Measurements from ENCODE around the gene VMAC.

VMAC gene

DNA sequence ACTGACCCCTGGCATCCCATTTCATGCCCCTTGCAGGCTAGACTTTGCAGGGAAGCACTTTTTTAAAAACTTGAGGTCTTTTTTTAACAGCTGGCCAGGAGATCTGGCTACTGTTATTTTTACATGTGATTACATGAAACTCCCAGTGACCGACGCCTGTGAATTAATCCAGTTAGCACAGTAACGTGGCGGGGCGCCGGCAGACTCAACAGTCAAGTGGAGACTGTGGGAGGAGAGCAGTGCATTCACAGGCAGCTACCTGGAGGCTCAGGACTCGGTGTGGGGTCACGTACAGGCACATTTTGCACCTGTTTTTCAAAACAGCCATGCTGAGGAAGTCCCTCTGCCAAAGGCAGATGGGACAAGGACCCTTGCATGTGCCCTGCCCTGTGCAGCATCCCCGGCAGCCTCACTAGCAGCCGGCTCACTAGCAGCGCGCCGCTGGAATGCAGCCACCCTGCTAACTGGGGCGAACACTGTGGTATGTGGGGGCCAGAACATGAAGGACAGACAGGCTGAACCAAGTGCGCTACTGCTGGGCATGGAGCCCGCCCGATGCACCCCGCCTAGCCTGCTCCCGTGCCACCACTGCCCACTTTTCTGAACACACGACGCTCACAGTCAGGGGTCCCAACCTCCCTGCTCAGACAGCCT lies 28.1 kb downstream of the VMAC start:
- no peak for DNase-seq

DNA sequence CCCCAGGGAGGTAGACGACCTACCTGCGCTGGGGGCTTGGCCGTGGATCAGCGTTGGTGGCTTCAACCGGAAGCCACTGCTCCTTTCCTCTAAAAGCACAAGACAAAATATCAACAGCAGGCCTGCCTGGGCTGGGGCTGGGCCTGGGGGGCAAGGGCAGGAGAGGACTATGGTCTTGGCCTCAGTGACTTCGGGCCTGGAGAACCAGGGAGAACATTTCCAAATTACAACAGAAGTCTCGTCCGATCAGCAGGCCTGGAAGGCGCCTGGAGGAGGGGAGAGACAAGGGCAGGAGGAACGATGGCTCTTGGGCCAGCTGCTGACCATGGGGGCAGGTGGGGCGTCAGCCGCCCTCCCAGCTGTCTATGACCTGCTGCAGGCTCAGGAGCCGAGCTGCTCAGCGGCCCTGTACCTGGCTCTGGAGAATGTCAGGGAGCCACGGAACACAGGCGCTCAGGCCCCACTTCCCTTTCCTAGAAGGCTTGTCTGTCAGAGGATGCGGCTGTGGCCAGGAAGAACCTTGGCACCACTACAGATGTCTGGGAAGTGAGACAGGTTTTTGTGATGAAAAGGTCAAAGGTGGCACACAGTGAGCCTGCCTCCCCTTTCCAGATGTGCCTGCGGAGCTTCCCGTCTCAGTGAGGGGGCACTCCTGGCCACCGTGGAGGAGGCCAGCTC lies 28.9 kb downstream of the VMAC start:
- no peak for DNase-seq

DNA sequence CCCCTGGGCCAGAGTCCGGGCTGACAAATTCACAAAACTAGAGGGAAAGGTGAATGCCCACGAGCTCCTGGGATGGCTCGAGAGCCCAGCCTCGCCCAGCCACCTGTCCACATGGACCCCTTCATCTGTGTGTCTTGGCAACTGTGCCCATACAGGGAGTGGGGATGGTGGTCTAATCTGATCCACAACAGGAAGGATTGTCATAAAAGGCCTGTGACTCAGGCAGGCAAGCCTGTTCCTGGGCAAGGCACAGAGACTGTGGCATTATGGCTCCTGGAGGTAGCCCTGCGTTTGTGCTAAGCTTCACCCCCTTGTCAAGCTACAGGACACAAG lies 29.4 kb downstream of the VMAC start:
- DNase-seq: no peak

DNA sequence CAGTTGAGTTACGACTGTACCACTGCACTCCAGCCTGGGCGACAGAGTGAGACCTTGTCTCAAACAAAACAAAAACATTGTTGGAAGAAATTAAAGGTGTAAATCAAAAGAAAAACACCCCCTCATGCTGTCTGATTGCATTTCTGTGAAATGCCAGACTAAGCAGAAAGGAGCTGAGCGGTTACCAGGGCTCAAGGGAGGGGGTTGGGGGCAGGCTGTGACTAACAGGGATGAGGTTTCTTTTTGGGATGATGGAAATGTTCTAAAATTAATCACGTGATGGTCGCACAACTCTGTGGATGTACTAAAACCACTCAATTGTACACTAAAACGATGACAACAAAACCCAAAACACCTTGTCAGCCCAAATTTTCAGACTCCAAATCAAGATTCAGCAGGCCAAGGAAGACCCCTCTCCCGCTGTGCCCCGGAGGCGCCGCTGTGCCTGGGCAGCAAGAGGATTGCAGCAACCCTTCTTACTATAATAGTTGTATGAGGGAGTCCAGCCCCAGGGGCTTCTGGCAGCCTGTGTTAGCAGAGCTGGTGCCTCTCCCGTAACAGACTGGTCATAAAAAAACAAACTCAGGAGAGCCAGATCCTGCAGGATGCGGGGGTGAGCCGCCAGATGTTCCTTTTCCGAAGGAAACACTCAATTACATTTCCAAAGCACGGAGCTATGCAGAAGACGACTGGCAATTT lies 30.3 kb downstream of the VMAC start:
- DNase-seq: peak; percentile 86

DNA sequence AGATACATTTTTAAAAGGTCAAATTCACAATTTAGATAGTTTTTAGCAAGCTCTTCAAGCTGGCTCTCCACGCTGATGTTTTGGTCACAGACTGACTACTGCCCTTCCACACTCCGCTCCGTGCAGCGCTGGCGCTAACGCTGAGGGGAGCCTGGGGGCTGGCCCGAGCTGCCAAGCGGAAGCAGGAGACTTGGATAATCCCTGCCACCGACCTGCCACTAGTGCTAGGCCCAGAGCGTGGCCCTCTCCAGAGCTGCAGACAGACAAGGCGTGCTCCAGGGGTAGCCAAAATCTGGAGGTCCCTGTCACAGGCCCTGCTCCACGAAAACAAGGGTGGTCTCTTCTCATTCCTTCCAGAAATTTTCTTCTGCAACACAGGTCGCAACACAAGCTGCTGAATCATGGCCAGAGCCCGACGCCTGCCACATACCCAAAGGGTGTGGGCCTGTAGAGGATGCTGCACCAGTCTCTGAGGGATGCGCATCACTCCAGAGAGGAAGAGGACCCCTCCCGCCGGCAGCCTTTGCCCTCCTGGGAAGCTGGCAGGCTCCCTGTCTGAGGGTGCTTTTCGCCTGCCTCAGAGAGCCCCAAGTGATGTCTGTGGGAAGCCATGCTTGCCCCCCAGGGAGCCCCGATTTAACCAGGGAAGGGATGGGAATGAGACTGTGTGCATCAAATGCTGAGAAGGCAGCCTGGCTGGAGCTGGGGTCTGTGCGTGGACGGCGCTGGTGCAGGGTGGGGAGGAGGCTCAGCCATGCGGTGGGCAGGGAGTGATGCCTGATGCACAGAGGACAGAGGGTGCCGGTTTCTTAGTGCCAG lies 31.0 kb downstream of the VMAC start:
- DNase-seq: no peak

DNA sequence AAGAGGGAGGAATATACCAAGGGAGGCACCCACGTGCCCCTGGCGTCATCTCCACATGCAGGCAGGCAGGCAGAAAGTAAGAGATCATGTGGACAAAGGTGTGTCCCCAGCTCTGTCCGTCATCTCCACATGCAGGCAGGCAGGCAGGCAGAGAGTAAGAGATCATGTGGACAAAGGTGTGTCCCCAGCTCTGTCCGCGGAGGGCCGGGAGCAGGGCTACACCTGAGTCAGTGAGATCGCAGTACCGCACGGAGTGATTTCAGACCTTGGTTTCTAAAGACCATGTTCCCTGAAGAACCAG lies 31.6 kb downstream of the VMAC start:
- no peak for DNase-seq

DNA sequence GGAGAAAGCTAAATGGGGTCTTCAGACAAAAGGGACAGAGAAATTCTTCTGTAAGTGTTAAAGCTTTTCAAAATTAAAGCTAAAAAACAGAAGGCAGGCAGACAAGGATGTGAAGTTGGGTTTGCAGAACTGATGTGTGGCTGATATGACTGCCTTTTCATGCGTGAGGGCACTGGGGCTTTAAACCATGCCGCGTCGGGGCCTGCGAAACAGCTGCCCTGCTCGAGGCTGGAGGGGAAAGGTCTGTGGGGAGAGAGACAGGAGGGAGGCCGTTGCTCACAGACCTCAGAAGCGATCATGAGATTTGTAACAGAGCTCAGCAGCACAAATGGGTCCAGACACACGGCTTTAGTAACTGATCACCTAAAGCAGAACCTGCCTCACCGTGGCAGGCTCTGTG lies 32.9 kb downstream of the VMAC start:
- DNase-seq: no peak

DNA sequence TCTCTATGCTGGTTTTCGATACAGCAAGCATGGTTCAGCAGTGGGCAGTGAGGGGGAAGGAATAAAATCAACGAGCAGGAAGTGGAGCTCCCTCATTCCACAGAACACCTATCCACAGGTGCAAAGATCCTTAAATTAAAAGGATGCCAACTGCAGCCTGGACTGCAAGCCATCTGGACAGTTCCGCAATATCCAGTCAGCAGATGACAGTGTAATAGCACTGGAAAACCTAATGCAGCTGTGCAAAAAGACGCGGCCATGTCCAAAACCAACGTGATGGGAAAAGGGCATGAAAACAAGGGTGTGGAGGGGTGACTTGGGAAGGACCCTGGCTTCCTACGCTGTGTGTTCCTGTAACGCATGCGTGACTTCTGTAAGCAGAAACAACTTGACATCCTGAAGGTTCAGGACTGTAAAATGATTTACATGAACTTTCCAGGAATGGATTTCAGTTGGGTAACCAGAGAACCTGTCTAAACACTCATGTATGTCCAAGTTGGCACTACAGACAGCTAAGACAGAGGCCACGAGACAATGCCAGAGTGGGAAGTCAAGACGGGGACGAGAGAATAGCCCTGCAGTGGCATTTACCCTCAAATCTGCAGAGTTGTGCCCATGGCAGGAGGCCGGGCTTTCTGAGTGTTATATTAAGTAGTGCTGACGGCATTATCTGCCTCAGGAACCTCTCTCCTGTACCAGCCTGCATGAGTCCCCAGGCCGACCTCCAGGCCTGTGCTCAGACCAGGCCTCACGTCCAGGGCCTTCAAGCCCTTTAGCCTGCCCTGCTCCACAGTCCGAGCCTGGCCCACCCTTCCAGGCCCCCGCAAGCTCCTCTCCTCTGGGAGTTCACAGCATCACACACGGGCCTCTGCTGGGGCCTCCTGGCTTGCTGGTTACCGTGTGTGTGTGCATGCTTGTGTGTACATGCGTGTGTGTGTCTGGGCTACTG lies 35.9 kb downstream of the VMAC start:
- no peak for DNase-seq

DNA sequence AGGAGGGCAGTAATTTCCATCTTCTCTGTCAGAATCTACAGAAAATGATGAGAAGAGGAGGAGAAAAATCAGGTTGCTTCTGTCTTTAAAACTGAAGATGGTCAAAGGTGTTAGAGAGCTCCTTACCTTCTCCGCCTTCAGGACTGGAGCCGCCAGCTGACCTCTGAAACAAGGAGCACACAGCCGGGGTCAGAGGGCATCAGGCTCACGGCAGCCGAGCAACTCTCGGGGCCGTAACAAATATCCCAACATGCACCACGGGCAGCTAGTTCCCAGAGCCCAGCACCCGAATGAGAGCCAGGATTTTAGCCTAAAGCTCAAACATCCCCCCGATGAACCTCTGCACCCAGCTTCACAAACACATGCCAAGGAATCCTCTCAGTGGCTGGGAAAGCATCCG lies 37.0 kb downstream of the VMAC start:
- no peak for DNase-seq

DNA sequence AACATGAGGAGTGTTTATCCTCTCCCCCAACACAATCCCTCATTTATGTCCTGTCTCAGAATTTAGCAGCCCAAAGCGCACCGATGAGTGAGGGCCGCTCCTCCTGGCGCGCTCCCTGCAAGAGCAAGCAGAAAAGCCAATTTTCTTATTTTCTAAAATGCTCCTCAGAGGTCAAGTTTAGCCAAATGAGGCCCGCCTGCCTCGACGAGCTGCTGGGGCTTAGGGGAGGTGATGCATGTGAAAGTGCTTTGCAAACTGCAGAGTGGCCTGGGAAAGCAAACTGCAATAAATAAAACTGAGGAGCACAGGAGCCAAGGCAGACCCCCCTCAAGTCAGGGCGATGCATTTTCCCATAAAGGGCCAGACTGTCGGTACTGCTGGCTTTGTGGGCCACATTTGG lies 38.4 kb downstream of the VMAC start:
- no peak for DNase-seq

DNA sequence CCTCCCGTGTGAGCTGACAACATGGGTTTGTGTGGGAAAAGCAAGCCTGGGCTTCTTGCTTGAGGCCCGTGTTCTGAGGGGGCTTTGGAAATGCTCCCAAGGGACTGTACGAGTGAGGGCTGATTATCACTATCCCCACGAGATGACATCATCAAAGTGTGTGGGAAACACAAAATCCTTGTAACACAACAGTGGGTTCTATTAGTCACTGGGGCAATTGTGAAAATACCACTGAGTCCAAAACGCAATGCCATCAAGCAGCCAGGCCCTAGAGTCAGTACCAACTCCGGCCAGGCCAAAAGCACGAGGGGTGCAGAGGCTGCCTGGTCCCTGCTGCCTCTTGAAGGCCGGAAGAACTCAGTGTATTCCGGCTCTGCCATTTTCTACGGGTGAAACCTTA lies 39.0 kb downstream of the VMAC start:
- no peak for DNase-seq

DNA sequence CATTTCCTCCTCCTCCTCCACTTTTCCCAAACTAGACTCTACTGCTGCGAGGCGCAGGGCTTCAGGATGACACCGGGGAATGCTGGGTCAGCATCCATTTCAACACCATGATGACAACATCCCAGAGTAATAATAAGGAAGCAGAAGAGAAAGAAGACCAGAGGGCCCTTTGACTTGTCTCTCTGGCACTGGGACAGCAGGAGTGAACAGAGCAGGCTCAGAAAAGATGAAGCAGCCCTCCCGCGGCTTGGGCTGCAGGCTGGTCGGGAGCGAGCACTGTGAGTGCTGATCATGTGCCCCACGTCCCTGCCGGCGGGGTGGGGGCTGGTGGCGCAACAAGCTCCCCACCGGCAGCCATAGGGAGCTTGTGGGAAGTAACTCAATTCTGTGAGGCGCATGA lies 42.8 kb downstream of the VMAC start:
- DNase-seq: peak; percentile 11

DNA sequence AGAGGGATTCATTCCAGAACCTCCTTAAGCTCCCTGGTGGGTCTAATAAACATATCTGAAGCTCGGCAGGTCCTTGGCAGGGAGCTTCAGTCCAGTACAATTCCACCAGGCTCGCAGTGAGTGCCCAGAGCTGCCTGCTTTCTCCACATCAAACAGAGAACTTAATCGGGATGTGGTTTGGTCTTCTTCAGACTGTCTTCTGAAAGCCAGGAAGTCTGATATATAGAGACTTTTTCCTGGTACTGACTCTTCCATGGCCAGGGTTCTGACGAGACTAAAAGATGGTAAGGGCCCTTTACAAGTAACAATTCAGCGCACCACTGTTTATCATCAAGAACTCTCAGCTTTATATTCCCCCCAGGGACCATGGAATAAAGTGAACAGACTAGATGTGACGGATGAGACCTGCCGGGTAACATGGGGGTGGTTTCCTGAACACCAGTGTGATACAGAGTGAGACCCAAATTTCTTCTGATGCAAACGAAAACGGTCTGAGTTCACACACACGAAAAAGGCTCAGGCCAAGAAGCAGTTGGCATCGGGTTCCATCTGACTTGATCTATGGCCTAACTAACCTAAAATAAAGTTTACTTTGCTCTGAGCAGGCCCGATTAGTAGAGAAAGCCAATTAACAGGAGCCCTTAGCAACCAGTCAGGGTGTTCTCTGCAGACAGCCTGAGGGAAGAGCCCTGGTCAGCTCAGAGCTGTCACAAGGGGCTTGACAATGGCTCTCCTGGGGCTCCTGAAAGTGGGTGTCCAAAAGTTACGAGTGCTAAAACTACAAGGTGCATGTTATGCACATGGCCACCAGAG lies 44.3 kb downstream of the VMAC start:
- peak; percentile 76 for DNase-seq

DNA sequence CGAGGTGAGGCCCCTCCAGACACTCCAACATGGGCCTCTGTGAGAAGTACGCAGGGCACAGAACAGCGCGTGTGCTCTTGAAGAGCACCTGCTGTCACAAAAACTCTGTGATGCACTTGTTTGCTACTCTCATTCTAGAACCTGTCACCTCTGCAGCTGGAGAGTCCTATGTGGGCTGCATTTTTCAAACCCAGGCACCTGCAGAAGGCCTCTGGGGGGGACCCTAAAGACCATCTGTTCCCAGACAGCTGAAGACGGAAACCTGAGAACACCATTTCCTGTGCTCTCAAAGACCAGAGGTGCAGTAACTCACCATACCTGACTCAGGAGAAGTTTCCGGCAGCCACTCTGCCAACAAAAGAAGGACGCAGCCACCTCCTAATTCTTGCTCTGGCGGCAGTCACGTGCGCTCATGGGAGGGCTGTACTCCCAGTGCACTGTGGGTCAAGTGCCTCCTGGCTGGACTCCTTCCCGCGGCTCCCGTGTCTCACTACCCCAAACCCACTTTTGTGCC lies 45.2 kb downstream of the VMAC start:
- DNase-seq: peak; percentile 95

DNA sequence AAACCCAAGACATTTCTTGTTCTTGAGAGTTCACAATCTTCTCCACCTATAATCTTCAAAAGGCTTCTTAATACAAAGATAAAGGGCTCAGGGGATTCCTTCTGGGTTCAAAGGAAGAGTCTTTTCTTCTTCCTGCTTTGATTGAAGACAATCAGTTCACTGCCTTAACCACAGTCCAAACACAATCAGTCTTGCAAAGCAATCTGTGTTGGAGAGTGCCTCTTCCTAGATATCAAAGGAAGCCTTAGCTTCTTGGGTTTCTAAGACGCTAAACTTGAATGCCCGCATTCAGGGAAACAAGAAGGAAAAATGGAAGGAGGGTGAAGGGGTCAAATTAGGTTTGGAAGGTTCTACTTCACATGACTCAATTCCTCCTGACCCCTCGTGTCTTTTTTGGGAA lies 46.1 kb downstream of the VMAC start:
- DNase-seq: peak; percentile 25

DNA sequence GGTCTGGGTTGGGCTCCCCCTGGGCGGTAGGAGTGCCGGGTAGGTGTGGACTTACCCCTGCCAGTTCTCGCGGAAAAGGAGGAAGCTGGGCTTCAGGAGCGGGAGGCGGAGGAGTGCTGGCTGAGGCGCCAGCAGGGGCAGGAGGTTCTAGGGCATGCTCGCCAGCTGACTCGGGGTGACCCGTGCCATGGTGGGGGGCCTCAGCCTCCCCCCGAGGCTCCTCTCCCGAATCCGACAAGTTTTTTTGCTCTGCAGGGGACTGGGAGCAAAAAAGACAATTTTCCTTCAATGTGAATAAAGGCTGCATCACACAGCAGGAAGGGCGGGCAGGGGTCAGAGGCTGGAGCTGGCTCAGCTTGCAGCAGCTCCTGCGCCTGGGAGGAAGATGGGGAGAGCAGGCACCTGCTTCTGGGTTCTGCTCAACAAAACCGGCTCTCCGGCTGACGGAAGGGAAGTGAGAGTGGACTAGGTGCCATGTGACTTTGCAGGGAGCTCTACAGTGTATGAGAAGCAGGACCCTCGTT lies 46.7 kb downstream of the VMAC start:
- peak; percentile 90 for DNase-seq

DNA sequence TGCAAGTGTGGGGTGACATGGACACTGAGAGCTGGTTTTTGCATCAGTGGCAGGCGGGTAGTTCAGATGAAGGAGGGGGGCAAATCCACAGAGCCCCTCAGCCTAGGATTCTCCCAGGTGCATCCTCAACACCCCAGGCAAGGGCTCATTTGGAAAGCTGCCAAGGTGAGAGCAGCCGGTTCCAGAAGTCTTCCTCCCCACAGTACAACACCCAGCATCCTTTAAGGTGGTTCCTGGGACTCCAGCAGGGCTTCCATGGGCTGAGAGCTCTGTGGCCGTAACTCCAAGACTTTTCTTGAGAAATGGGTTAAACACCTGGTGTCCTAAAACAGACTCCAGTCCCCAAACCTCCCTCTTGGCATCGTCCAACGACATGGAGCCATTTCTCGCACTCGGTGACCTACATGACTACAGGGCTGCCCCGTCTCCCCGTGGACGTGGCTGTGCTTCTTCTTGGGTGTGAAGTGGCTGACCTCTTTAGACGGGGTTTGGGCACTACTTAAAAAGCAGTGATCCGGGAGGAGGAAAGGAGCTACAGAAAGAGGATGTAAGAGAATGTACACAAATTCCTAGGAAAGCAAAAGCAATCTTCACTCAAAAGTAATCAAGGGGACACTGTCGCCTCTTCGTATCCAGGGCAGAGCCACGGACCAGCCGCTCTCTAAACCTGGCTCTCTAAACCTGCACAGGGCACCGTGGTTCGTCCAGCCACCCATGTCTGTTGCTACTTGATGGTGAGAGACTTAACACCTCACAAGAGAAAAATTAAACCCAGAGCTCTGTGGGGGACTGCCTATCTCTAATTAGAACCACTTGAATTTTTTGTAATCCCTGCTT lies 47.7 kb downstream of the VMAC start:
- peak; percentile 79 for DNase-seq

DNA sequence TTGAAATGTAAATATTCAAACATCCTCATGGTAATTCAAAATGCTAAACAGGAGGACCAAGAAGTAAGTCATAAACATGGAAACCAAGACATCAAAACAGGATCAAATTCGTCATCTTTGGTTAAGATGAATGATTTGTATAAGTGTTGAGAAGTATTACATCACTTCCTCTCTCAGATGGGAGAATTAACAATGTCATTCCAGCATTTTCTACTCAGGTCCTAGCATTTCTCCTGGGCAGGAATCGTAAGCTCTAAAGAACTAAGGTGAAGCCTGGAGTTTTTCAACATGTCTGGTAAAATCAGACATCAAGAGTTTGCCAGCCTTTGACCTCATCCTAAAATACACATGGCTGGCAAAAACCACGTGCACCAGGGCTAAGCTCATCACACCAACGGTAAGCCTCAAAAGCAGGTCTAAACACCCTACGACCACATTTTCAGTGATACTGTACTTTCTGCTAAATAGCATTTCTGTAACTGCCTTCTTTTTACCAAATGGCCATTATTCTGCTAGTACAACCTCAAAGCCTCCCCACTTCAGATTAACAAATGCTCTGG lies 48.4 kb downstream of the VMAC start:
- no peak for DNase-seq

DNA sequence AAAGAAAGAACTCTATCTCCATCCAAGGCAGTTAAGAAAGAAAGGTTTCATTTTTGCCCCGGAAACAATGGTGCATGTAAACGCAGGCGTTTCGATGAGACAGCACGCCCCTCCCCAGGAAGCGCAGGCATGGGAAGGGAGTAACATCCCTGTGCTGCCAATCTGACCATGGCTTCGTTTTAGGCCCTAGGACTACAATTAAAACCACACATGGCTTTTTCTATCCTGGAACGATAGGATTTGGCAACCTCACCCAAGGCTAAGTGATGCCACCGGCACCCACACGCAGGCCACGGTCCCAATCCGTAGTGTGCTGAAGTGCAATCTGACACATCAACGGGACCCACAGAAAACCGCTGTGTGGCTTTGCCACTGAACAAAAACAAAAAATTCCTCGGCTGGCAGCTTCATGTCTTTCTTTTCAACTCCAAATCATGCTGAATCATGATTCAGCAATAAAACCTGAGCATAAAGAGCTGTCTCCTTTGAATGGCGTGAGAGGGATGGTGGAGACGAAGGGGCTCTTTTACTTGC lies 49.1 kb downstream of the VMAC start:
- DNase-seq: peak; percentile 50

DNA sequence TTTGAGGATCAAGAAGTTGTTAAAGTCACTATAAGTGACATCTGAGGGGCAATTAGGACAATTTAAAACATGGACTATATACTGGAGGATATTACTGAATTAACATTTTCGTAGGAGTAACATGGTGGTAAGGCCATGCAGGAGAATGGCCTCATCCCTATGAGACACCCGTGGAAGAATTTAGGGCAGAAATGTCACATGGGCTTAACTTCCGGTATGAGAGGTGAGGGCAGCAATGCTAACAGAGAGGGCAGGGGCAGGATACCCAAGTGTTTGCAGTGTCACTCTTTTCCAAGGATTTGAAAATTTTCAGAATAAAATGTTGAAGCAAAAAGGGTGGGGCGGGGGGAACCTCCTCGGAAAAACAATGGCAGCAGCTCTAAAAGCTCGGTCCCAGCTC lies 49.6 kb downstream of the VMAC start:
- DNase-seq: no peak

Data from NCI-H69 (cell line).